Measurements from ENCODE around the gene ASH1L.

GRCh38 chr1:155326020-155326526 lies 236.5 kb downstream of the ASH1L start:
- no peak for TF ChIP-seq ZBTB33 (IDR thresholded peaks at IDR 0.05; ENCODE audit: extremely low read depth, insufficient replicate concordance, low read length)
- TF ChIP-seq CTCF (IDR thresholded peaks at IDR 0.05 in 2 of 3, conservative IDR thresholded peaks at IDR 0.05 in 1 of 3; ENCODE audit: borderline replicate concordance in 1 of 3, insufficient read depth in 1 of 3, low read depth in 2 of 3, low read length in 2 of 3), result no peak
- TF ChIP-seq RAD21 (IDR thresholded peaks at IDR 0.05; ENCODE audit: low read depth), result no peak
- TF ChIP-seq SP1 (IDR thresholded peaks at IDR 0.05; ENCODE audit: low read depth), result no peak
- TF ChIP-seq POLR2A (IDR thresholded peaks at IDR 0.05; ENCODE audit: borderline replicate concordance, extremely low read depth, insufficient read depth, insufficient read length), result no peak
- TF ChIP-seq EGR1 (IDR thresholded peaks at IDR 0.05; ENCODE audit: low read depth), result no peak
- no peak for TF ChIP-seq CEBPB (IDR thresholded peaks at IDR 0.05; ENCODE audit: low read depth)
- TF ChIP-seq EZH2 (IDR thresholded peaks at IDR 0.05), result no peak
- no peak for TF ChIP-seq JUND (IDR thresholded peaks at IDR 0.05)
- TF ChIP-seq TCF7L2 (IDR thresholded peaks at IDR 0.05; ENCODE audit: borderline replicate concordance, extremely low read depth, insufficient read depth, insufficient read length), result no peak
- no peak for TF ChIP-seq REST (IDR thresholded peaks at IDR 0.05; ENCODE audit: low read depth)
- no peak for TF ChIP-seq YY1 (IDR thresholded peaks at IDR 0.05; ENCODE audit: extremely low read depth, insufficient replicate concordance, low read depth, low read length)
- no peak for TF ChIP-seq EZH2phosphoT487 (IDR thresholded peaks at IDR 0.05; ENCODE audit: borderline replicate concordance)

Measured in HCT116 (cell line).